CD14-positive monocyte (primary cell): Measurements from ENCODE around the gene CCDC15. TPM values are rescaled to one million over a fixed set of nuclear protein-coding genes. Genes with fewer than 3 reads are reported as not detected.

Experiments used
- DNase-seq, 3 donors: peaks; one replicate each; pipeline ENCODE4 v3.0.0-alpha.2; 2011 to 2022
- H2AFZ ChIP-seq: 2 replicates; pipeline ENCODE4 v1.6.0; 2012; ENCODE audit warnings: mild to moderate bottlenecking, low read depth, low read length, inconsistent platforms; ENCODE audit not compliant: insufficient read depth, poor library complexity, severe bottlenecking
- H3K27ac ChIP-seq, 2 donors: 1 replicate in 1 of 2; 2 replicates in 1 of 2; pipeline ENCODE4 v1.5.1; 2012 to 2013; ENCODE audit warnings: low read length in 2 of 2, control low read depth in 1 of 2, inconsistent platforms in 1 of 2, low read depth in 1 of 2, mild to moderate bottlenecking in 1 of 2
- H3K27me3 ChIP-seq, 2 donors: one replicate each; pipeline versions ENCODE4 v1.6.0 to v1.6.1; 2011 to 2013; ENCODE audit warnings: low read length in 2 of 2; ENCODE audit not compliant: control insufficient read depth in 2 of 2, insufficient read depth in 2 of 2
- H3K36me3 ChIP-seq, 2 donors: replicated peaks in 1 of 2; 1 replicate in 1 of 2; 2 replicates in 1 of 2; pipeline versions ENCODE4 v1.5.1 to v1.6.1; 2012 to 2013; ENCODE audit warnings: low read length in 2 of 2, control low read depth in 1 of 2, inconsistent platforms in 1 of 2, mild to moderate bottlenecking in 1 of 2; ENCODE audit not compliant: insufficient read depth in 2 of 2, control insufficient read depth in 1 of 2
- H3K4me1 ChIP-seq, 2 donors: 1 replicate in 1 of 2; 2 replicates in 1 of 2; pipeline versions ENCODE4 v1.5.1 to v1.6.1; 2012 to 2013; ENCODE audit warnings: low read length in 2 of 2, control low read depth in 1 of 2, inconsistent platforms in 1 of 2, mild to moderate bottlenecking in 1 of 2, moderate library complexity in 1 of 2; ENCODE audit not compliant: insufficient read depth in 2 of 2, control insufficient read depth in 1 of 2
- H3K4me2 ChIP-seq: replicated peaks from 2 replicates; pipeline ENCODE3; 2012; ENCODE audit warnings: low read length, moderate library complexity, mild to moderate bottlenecking; ENCODE audit not compliant: poor library complexity, severe bottlenecking; ENCODE audit errors: extremely low read depth
- H3K4me3 ChIP-seq, 3 experiments: fragments of 200-600 bp in 1 of 3; sonication (generic) in 1 of 3; replicated peaks in 1 of 3; 1 replicate in 2 of 3; 2 replicates in 1 of 3; pipeline ENCODE4 v1.5.1; 2011 to 2013; ENCODE audit warnings: low read length in 3 of 3, mild to moderate bottlenecking in 3 of 3, control low read depth in 2 of 3, low read depth in 2 of 3, inconsistent platforms in 1 of 3, moderate library complexity in 1 of 3
- H3K79me2 ChIP-seq: 2 replicates; pipeline ENCODE4 v1.6.0; 2012; ENCODE audit warnings: mild to moderate bottlenecking, control low read depth, inconsistent platforms, low read length, moderate library complexity; ENCODE audit not compliant: insufficient read depth
- H3K9ac ChIP-seq: 2 replicates; pipeline ENCODE4 v1.6.0; 2017; ENCODE audit warnings: low read length, mild to moderate bottlenecking; ENCODE audit not compliant: insufficient read depth, poor library complexity, severe bottlenecking
- H3K9me3 ChIP-seq, 2 donors: replicated peaks in 1 of 2; 1 replicate in 1 of 2; 2 replicates in 1 of 2; pipeline versions ENCODE4 v1.5.1 to v1.6.1; 2012 to 2013; ENCODE audit warnings: low read length in 2 of 2, control low read depth in 1 of 2; ENCODE audit not compliant: control insufficient read depth in 1 of 2, insufficient read depth in 1 of 2
- H4K20me1 ChIP-seq: 2 replicates; pipeline ENCODE4 v1.6.0; 2012; ENCODE audit warnings: mild to moderate bottlenecking, low read length, control low read depth, moderate library complexity; ENCODE audit not compliant: insufficient read depth
- H3K27ac Mint-ChIP-seq, 7 donors: one replicate each; pipeline ENCODE4 v1.8.0; 2020; ENCODE audit warnings: mild to moderate bottlenecking in 7 of 7, mixed read lengths in 7 of 7, moderate library complexity in 6 of 7, inconsistent platforms in 2 of 7
- H3K27me3 Mint-ChIP-seq, 3 donors: one replicate each; pipeline ENCODE4 v1.8.0; 2021 to 2022; ENCODE audit warnings: low read depth in 3 of 3, mild to moderate bottlenecking in 3 of 3, mixed read lengths in 3 of 3, moderate library complexity in 3 of 3, inconsistent platforms in 1 of 3
- H3K36me3 Mint-ChIP-seq, 2 donors: one replicate each; pipeline ENCODE4 v1.8.0; 2020; ENCODE audit warnings: mixed read lengths in 2 of 2, inconsistent platforms in 1 of 2, mild to moderate bottlenecking in 1 of 2
- H3K4me1 Mint-ChIP-seq: one replicate; pipeline ENCODE4 v1.8.0; 2020; ENCODE audit warnings: mild to moderate bottlenecking, mixed read lengths
- H3K4me3 Mint-ChIP-seq, 2 donors: one replicate each; pipeline ENCODE4 v1.8.0; 2020; ENCODE audit warnings: mild to moderate bottlenecking in 2 of 2, mixed read lengths in 2 of 2, moderate library complexity in 1 of 2
- H3K9me3 Mint-ChIP-seq, 7 donors: one replicate each; pipeline ENCODE4 v1.8.0; 2020 to 2022; ENCODE audit warnings: mixed read lengths in 7 of 7, mild to moderate bottlenecking in 6 of 7, moderate library complexity in 6 of 7, inconsistent platforms in 2 of 7
- CTCF ChIP-seq: fragments of 200-600 bp; IDR thresholded peaks from one replicate; pipeline ENCODE4 v1.8.0; 2022; ENCODE audit warnings: antibody characterized with exemption, mild to moderate bottlenecking
- WGBS: methylation state at CpG from one replicate; pipeline ENCODE4 v1.1.5; 2013; ENCODE audit warnings: missing lambda C conversion rate; ENCODE audit not compliant: insufficient coverage; 5-methylcytosine and 5-hydroxymethylcytosine counted together
- intact Hi-C, 2 donors: fragments of 100-400 bp; cut with micrococcal nuclease; formaldehyde crosslinking; loops; one replicate each; pipeline versions ENCODE4 v1.15.0 to v1.15.1; 2023
- polyA plus RNA-seq, 3 donors: library from polyadenylated mRNA; depleted of rRNA in 1 of 3; unstranded in 2 of 3; stranded (reverse) in 1 of 3; fragments of 300-500 nt in 2 of 3; fragments of >200 nt in 1 of 3; fragmentation: Illumina TruSeq in 2 of 3; gene quantifications; 1 replicate in 2 of 3; 2 replicates in 1 of 3; pipeline ENCODE4 v1.2.3, GENCODE V29; 2012 to 2021

CCDC15 gene
- polyA plus RNA-seq, 3 donors = 0.24 to 0.32 (median 0.28) TPM

GRCh38 chr11:124942466-124943253 lies 11.3 kb upstream of the CCDC15 start:
- TF ChIP-seq CTCF = no peak
- Histone ChIP-seq H3K4me3 (no peak overlapping the region), H3K4me1 (no peaks in the 10 kb centered on the region), H3K9ac (no peak overlapping the region), H3K36me3 (no peaks in the 10 kb centered on the region), H3K27me3 (no peaks in the 10 kb centered on the region), H2AFZ (no peak overlapping the region), H3K9me3 (peaks cover 0 to 5% of the 10 kb centered on the region in 2 donors), H3K79me2 (no peaks in the 10 kb centered on the region), H4K20me1 (no peaks in the 10 kb centered on the region), H3K4me2 (no peak overlapping the region), H3K27ac (no peak overlapping the region)
- Mint-ChIP-seq H3K4me1 (no peaks in the 10 kb centered on the region), H3K27me3 (peaks cover 0 to 4% (median 3%) of the 10 kb centered on the region in 3 donors), H3K9me3 (peaks cover 2 to 13% (median 5%) of the 10 kb centered on the region in 7 donors), H3K4me3 (no peak overlapping the region), H3K36me3 (no peaks in the 10 kb centered on the region), H3K27ac (no peak overlapping the region)
- WGBS = 97% methylated on average over 3 of the region's 6 CpGs
- DNase-seq = no peak
- intact Hi-C loops = no loop called here

GRCh38 chr11:124943254-124943616 lies 10.8 kb upstream of the CCDC15 start:
- H3K4me1 ChIP-seq = no peaks in the 10 kb centered on the region
- no peak overlapping the region for H3K4me2 ChIP-seq
- Mint-ChIP-seq H3K36me3 (no peaks in the 10 kb centered on the region), H3K4me3 (no peak overlapping the region), H3K27ac (no peak overlapping the region), H3K27me3 (peaks cover under 1 to 4% (median 3%) of the 10 kb centered on the region in 3 donors), H3K4me1 (no peaks in the 10 kb centered on the region), H3K9me3 (peaks cover 3 to 14% (median 6%) of the 10 kb centered on the region in 7 donors)
- H2AFZ ChIP-seq = no peak overlapping the region
- no peak for DNase-seq
- H3K27me3 ChIP-seq = no peaks in the 10 kb centered on the region
- H3K27ac ChIP-seq = no peak overlapping the region
- no peak for TF ChIP-seq CTCF
- no CpG with 5 or more reads among the region's 5 CpGs for WGBS
- no peaks in the 10 kb centered on the region for H3K79me2 ChIP-seq
- intact Hi-C loops = no loop called here
- peaks cover 0 to 5% of the 10 kb centered on the region in 2 donors for H3K9me3 ChIP-seq
- H3K9ac ChIP-seq = no peak overlapping the region
- no peaks in the 10 kb centered on the region for H4K20me1 ChIP-seq
- no peaks in the 10 kb centered on the region for H3K36me3 ChIP-seq
- no peak overlapping the region for H3K4me3 ChIP-seq
